Natural killer cell (primary cell): ENCODE data around the gene NPHP1. TPM values are rescaled to one million over a fixed set of nuclear protein-coding genes. Genes with fewer than 3 reads are reported as not detected.
"Not testable (repeated sequence)": the region's sequence is repeated elsewhere in the genome, so short reads cannot be mapped to it uniquely, and the experiment has no call there.

Experiments used
- ATAC-seq, 3 donors: fragments of 150-1000 bp in 2 of 3; fragments of 200-7000 bp in 1 of 3; cut with Tn5 transposase; 1 replicate in 1 of 3; 2 replicates in 2 of 3; pipeline ENCODE4 v1.10.0; 2021; ENCODE audit warnings: mild to moderate bottlenecking in 2 of 3, moderate library complexity in 2 of 3
- DNase-seq, 2 donors: peaks; one replicate each; pipeline versions ENCODE4 v3.0.0 to v3.0.0-alpha.2; 2013 to 2021; ENCODE audit warnings: mixed read lengths in 1 of 2
- H3K27ac ChIP-seq: one replicate; pipeline ENCODE4 v1.5.1; 2013; ENCODE audit warnings: mild to moderate bottlenecking, low read length
- H3K27me3 ChIP-seq: one replicate; pipeline ENCODE4 v1.6.1; 2013; ENCODE audit warnings: low read length; ENCODE audit not compliant: control insufficient read depth, insufficient read depth
- H3K36me3 ChIP-seq: one replicate; pipeline ENCODE4 v1.6.1; 2013; ENCODE audit warnings: low read length; ENCODE audit not compliant: control insufficient read depth, insufficient read depth
- H3K4me1 ChIP-seq: one replicate; pipeline ENCODE4 v1.6.1; 2013; ENCODE audit warnings: low read length; ENCODE audit not compliant: control insufficient read depth, insufficient read depth
- H3K4me3 ChIP-seq: one replicate; pipeline ENCODE4 v1.5.1; 2013; ENCODE audit warnings: low read length
- H3K9me3 ChIP-seq: one replicate; pipeline ENCODE4 v1.6.1; 2013; ENCODE audit warnings: low read length; ENCODE audit not compliant: control insufficient read depth, insufficient read depth
- H3K27ac Mint-ChIP-seq, 2 donors: one replicate each; pipeline ENCODE4 v1.8.0; 2022; ENCODE audit warnings: mild to moderate bottlenecking in 2 of 2, mixed read lengths in 2 of 2, moderate library complexity in 1 of 2
- H3K27me3 Mint-ChIP-seq, 2 donors: one replicate each; pipeline ENCODE4 v1.8.0; 2022; ENCODE audit warnings: low read depth in 2 of 2, mixed read lengths in 2 of 2
- H3K36me3 Mint-ChIP-seq: one replicate; pipeline ENCODE4 v1.8.0; 2022; ENCODE audit warnings: mixed read lengths
- H3K4me1 Mint-ChIP-seq, 2 donors: one replicate each; pipeline ENCODE4 v1.8.0; 2022; ENCODE audit warnings: mixed read lengths in 2 of 2
- H3K4me3 Mint-ChIP-seq: one replicate; pipeline ENCODE4 v1.8.0; 2022; ENCODE audit warnings: mild to moderate bottlenecking, moderate library complexity, mixed read lengths
- H3K9me3 Mint-ChIP-seq, 2 donors: one replicate each; pipeline ENCODE4 v1.8.0; 2022; ENCODE audit warnings: mixed read lengths in 2 of 2
- CTCF ChIP-seq: fragments of 200-600 bp; IDR thresholded peaks from one replicate; pipeline ENCODE4 v1.8.0; 2022; ENCODE audit warnings: antibody characterized with exemption
- WGBS: methylation state at CpG from one replicate; pipeline ENCODE4 v1.1.7; 2013; ENCODE audit warnings: missing lambda C conversion rate; ENCODE audit not compliant: insufficient coverage; 5-methylcytosine and 5-hydroxymethylcytosine counted together
- intact Hi-C: fragments of 100-400 bp; cut with micrococcal nuclease; formaldehyde crosslinking; loops from one replicate; pipeline ENCODE4 v1.14.2; 2022
- total RNA-seq, 4 donors: library from RNA; stranded (reverse); fragments of 120-200 nt in 1 of 4; gene quantifications; one replicate each; pipeline versions ENCODE4 v1.2.3 to v1.2.4, GENCODE V29; 2013 to 2022

NPHP1 gene
- total RNA-seq, 3 donors from 2014 or later (not counting 1 experiment from before 2014, with no cell fraction given): 0.11 to 0.30 (median 0.24) TPM

GRCh38 chr2:110216803-110217202 lies 12.0 kb upstream of the NPHP1 start:
- Mint-ChIP-seq H3K9me3 (no peaks in the 10 kb centered on the region), H3K27ac (no peak overlapping the region), H3K36me3 (no peaks in the 10 kb centered on the region), H3K4me1 (peaks cover 8% of the 10 kb centered on the region in 2 donors), H3K4me3 (no peak overlapping the region), H3K27me3 (peaks cover 44 to 67% of the 10 kb centered on the region in 2 donors)
- Histone ChIP-seq H3K36me3 (no peaks in the 10 kb centered on the region), H3K27me3 (peaks cover 4% of the 10 kb centered on the region), H3K9me3 (peaks cover 3% of the 10 kb centered on the region), H3K4me3 (no peak overlapping the region), H3K4me1 (peaks cover 3% of the 10 kb centered on the region), H3K27ac (no peak overlapping the region)
- intact Hi-C loops: no loop called here
- TF ChIP-seq CTCF: no peak
- ATAC-seq (no peak), DNase-seq (no peak)

GRCh38 chr2:110216199-110216598 lies 11.4 kb upstream of the NPHP1 start:
- Histone ChIP-seq H3K27me3 (peaks cover 4% of the 10 kb centered on the region), H3K9me3 (peaks cover 3% of the 10 kb centered on the region), H3K36me3 (no peaks in the 10 kb centered on the region), H3K4me3 (no peak overlapping the region), H3K27ac (no peak overlapping the region), H3K4me1 (peaks cover 5% of the 10 kb centered on the region)
- DNase-seq: no peak
- Mint-ChIP-seq H3K36me3 (no peaks in the 10 kb centered on the region), H3K4me3 (no peak overlapping the region), H3K9me3 (no peaks in the 10 kb centered on the region), H3K27me3 (peaks cover 43 to 61% of the 10 kb centered on the region in 2 donors), H3K4me1 (peaks cover 12 to 14% of the 10 kb centered on the region in 2 donors), H3K27ac (no peak overlapping the region)
- intact Hi-C loops: no loop called here
- no peak for TF ChIP-seq CTCF
- no peak for ATAC-seq
- 48% methylated on average over 3 of the region's 3 CpGs for WGBS

DNA sequence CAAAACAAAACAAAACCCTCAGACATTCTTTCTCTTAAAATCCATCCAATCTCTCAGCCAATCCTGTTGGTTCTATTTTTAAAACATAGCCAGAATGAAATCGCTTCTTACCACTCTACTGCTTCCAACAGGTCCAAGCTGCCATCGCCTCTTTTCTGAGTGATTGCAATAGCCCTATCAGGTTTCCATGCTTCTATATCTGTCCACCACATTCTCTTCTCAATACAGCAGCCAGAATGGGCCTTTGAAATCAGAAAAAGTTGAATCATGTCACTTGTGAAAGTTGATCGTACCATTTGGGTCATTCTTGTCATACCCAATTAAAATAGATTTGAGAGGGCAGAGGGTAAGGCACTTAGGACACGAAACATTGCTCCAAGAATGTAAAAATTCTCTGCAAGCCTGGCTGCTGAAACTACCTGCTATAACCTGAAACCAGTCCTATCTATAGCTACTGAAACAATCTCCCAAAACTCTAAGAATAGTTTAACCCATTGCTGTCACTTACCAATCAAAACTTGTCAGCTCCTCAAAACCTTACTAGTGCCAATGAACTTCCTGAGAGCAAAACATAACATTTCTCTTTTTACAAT lies 10.8 kb upstream of the NPHP1 start:
- ATAC-seq (no peak), DNase-seq (no peak)
- Histone ChIP-seq H3K27ac (no peak overlapping the region), H3K9me3 (peaks cover 3% of the 10 kb centered on the region), H3K27me3 (peaks cover 4% of the 10 kb centered on the region), H3K36me3 (no peaks in the 10 kb centered on the region), H3K4me1 (peaks cover 5% of the 10 kb centered on the region), H3K4me3 (no peak overlapping the region)
- 86% methylated on average over 4 of the region's 4 CpGs for WGBS
- TF ChIP-seq CTCF: no peak
- H3K9me3 Mint-ChIP-seq: no peaks in the 10 kb centered on the region
- peaks cover 43 to 61% of the 10 kb centered on the region in 2 donors for H3K27me3 Mint-ChIP-seq
- intact Hi-C loops: no loop called here
- H3K4me3 Mint-ChIP-seq: no peak overlapping the region
- H3K27ac Mint-ChIP-seq: no peak overlapping the region
- peaks cover 12 to 15% of the 10 kb centered on the region in 2 donors for H3K4me1 Mint-ChIP-seq
- H3K36me3 Mint-ChIP-seq: no peaks in the 10 kb centered on the region

GRCh38 chr2:110215091-110215490 lies 10.3 kb upstream of the NPHP1 start:
- Mint-ChIP-seq H3K27ac (no peak overlapping the region), H3K4me1 (peaks cover 13 to 15% of the 10 kb centered on the region in 2 donors), H3K27me3 (peaks cover 39 to 59% of the 10 kb centered on the region in 2 donors), H3K4me3 (no peak overlapping the region), H3K36me3 (no peaks in the 10 kb centered on the region), H3K9me3 (no peaks in the 10 kb centered on the region)
- H3K27me3 ChIP-seq: peaks cover 4% of the 10 kb centered on the region
- ATAC-seq (no peak), DNase-seq (no peak)
- no peaks in the 10 kb centered on the region for H3K36me3 ChIP-seq
- WGBS: 89% methylated on average over 1 of the region's 2 CpGs
- H3K4me3 ChIP-seq: no peak overlapping the region
- H3K9me3 ChIP-seq: peaks cover 3% of the 10 kb centered on the region
- H3K4me1 ChIP-seq: peaks cover 5% of the 10 kb centered on the region
- intact Hi-C loops: no loop called here
- no peak for TF ChIP-seq CTCF
- no peak overlapping the region for H3K27ac ChIP-seq

- DNase-seq: not testable (repeated sequence)
Measured at GRCh38 chr2:110213522-110213921, 8.7 kb upstream of the NPHP1 start.

More at GRCh38 chr2:110213522-110213921, 8.7 kb upstream of the NPHP1 start:
- Mint-ChIP-seq H3K27me3 (peaks cover 28 to 44% of the 10 kb centered on the region in 2 donors), H3K4me1 (peaks cover 15 to 21% of the 10 kb centered on the region in 2 donors)
- H3K27ac Mint-ChIP-seq, H3K4me3 Mint-ChIP-seq, H3K4me1 ChIP-seq, H3K36me3 Mint-ChIP-seq, intact Hi-C loops, ATAC-seq, H3K36me3 ChIP-seq, H3K27ac ChIP-seq, H3K9me3 Mint-ChIP-seq, H3K27me3 ChIP-seq, H3K4me3 ChIP-seq, H3K9me3 ChIP-seq: not testable (repeated sequence)
- WGBS: no CpG with 5 or more reads among the region's 3 CpGs
